T-helper 22 cell (primary cell): ENCODE measurements around the gene AMY2B.
"Not testable (repeated sequence)": the region's sequence is repeated elsewhere in the genome, so short reads cannot be mapped to it uniquely, and the experiment has no call there.

Experiments used
- DNase-seq: peaks from one replicate; pipeline ENCODE4 v3.0.0-alpha.2; 2020; ENCODE audit warnings: low read depth

The AMY2B gene

DNA sequence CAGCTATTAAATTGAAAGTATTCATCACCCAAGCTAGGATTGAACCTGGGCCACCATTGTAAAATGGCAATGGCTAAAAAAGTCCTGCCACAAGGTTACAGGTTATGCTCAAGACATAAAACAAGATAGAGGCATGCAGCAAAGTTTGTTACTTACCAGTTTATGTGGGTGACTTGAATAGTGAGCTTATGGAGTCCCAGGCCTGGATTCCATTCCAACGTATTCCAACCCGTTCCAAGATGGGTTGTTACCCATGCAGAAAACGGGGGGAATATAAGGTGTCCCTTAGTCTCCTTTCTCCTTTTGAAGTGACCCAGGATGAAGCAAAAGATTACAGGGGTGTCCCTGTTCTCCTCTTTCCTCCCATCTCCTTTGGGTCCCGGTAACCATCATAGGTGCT, 56.0 kb downstream of the AMY2B start:
- DNase-seq, result not testable (repeated sequence)
